HG02884 (cell line): ENCODE measurements around the gene IL36A.

Experiments
- ATAC-seq: cut with Tn5 transposase; IDR thresholded peaks from one replicate; pipeline ENCODE4 v1.9.1; 2021; ENCODE audit warnings: mild to moderate bottlenecking, moderate library complexity; ENCODE audit not compliant: unreplicated experiment

IL36A gene

GRCh38 chr2:113002677-113003076, 2.6 kb upstream of the IL36A start:
- ATAC-seq = no peak

- no peak for ATAC-seq
Observed at GRCh38 chr2:113007250-113007649, 2.0 kb downstream of the IL36A start.

DNA sequence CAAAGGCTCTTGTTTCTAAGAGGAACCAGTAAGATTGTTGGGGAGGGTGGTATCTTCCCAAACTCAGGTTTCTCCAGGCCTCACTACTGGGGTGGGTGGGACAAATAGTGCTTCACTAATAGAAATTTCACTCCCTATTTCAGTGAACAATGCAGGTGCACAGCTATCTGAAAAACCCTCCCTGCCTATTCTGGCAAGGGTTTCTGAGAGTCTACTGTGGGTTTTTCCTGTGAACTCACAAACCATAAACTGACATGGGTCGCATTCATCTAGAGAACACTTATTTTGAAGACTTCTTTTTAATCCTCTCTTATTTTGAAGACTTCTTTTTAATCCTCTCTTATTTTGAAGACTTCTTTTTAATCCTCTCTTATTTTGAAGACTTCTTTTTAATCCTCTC, 4.4 kb downstream of the IL36A start:
- no peak for ATAC-seq

- ATAC-seq = no peak
Observed at GRCh38 chr2:113010088-113010487, 4.8 kb downstream of the IL36A start.

- ATAC-seq = no peak
Observed at GRCh38 chr2:113011108-113011507, 5.8 kb downstream of the IL36A start.

- ATAC-seq = no peak
Observed at GRCh38 chr2:113012436-113013335, 7.4 kb downstream of the IL36A start.

GRCh38 chr2:113013336-113013661, 8.0 kb downstream of the IL36A start:
- no peak for ATAC-seq

- no peak for ATAC-seq
Observed at GRCh38 chr2:113014067-113014466, 8.8 kb downstream of the IL36A start.

GRCh38 chr2:113015042-113015441, 9.8 kb downstream of the IL36A start:
- ATAC-seq = no peak

- no peak for ATAC-seq
Observed at GRCh38 chr2:113015655-113016054, 10.4 kb downstream of the IL36A start.

DNA sequence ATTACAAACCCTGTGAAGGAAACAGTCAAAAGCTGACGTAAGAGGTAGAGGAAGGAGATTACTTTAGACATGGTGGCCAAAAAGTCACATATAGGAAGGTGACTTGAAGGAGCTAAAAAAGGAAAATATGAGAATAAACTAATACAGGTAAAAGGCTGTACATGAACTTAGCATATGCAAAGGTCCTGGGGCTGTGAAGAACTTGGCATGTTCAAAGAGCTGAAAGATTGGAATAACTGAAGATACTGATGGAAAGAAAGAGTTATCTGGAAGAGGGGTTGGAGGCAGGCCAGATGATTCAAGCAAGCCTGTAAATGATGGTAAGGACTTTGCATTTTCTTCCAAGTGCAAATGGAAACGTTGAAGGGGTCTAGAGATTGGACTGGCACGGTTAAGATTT, 13.2 kb downstream of the IL36A start:
- ATAC-seq = no peak

DNA sequence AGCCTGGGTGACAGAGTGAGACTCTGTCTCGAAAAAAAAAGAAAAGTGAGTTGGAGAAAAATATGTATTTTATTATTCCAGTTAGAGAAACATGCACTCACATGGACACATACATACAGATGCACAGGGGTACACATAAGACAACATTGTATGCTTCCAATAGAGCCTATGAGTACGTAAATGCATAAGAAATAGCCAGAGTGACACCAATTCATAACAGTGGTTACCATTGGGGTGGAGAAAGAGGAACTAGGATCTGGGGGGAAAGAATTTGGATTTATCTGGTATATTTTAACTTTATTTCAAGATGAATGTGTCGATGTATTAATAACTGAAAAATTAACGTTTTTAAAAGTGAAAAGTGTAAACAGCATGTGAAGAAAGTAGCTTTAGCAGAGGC, 16.1 kb downstream of the IL36A start:
- no peak for ATAC-seq

GRCh38 chr2:113024764-113025163, 19.5 kb downstream of the IL36A start:
- ATAC-seq = no peak

GRCh38 chr2:113025737-113026136, 20.5 kb downstream of the IL36A start:
- no peak for ATAC-seq

- no peak for ATAC-seq
Observed at GRCh38 chr2:113027691-113028090, 22.4 kb downstream of the IL36A start.

DNA sequence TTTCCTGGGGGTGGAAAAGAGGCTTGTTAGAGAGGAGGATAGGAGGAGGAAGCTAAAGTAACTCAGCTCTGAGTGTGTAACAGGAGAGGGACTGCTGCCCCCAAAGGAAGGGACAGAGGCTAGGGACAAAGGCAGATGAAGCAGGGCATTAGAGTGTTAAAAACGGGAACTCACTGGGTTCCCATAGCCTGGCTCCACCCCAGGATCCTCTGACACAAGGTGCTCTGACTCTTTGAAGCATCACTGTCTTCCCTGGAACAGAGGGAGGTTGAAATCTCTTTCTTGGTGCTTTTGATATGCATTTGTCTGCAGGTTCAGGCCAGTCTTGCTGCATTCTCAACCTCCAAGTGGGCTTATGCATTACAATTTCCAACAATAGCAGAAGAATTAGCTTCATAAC, 22.9 kb downstream of the IL36A start:
- no peak for ATAC-seq

DNA sequence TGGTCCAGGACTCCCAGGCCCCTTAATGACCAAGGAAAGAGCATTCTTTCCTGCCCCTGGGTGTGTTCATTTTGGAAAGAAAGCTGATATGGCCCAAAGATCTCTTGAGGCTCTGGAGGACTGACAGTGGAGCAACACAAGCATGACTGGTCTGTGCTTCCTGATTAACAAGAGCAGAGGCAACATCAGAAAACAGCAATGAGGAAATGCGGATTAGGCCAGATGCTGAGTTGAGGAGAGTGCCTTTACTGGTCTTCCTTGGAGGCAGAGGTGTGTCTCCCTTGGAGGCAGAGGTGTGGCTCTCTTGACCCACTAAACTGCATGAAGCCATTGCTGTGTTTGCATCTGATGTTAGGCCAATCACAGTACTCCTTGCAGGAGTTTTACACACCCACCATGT, 27.5 kb downstream of the IL36A start:
- no peak for ATAC-seq

DNA sequence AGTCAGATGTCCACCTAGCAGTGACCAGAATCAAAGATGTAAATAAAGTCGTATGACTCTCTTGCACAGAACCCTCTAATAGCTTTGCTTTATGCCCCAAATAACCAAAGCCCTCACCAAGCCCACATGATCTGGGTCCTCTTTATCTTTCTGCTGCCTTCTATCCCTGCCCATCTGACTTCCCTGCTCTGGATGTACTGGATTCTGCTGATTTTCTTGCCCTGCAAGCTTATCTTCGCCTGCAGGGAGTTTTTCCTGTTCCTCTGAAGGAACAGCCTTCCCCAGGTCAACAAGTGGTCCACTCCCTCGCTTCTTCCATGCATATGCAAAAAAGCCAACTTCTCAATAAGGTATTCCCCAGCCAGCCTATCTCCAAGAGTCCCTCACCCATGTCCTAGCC, 28.8 kb downstream of the IL36A start:
- ATAC-seq = no peak

- no peak for ATAC-seq
Observed at GRCh38 chr2:113036763-113037162, 31.5 kb downstream of the IL36A start.

GRCh38 chr2:113038291-113038690, 33.0 kb downstream of the IL36A start:
- no peak for ATAC-seq

DNA sequence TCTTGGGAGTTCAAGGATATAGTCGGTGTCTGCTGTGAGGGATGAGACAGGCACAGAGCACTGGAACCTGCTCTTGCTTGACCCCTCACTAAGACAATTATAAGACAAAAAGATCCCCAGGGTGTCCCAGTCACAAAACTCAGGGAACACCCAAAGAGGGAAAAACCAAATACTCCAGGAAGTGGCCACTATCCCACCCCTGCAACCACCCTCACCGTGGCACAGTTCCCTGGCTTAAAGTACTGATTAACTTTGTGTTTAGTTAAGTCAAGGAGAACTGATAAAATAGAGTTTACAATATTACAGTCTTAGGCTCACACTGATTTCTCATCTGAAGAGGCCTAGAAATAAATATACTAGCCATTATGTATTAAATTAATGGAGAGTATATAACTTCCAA, 33.9 kb downstream of the IL36A start:
- ATAC-seq = no peak

DNA sequence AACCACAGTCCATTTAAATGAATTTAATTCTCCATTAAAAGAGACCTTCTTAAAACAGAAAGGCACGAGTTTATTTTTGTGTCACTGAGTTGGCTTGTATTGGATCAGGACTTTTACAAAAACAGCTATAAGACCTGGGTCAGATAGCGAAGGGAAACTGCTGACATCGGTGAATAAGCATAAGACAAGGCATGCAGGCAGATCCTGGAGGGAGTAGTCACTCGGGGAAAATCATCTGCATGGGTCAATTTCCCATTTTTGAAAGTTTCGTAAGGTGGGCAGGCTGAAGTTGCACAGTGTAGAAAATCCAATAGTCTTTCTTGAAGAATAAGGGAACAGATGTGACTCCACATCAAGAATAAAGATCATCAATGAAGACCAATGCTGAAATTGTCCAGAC, 34.5 kb downstream of the IL36A start:
- no peak for ATAC-seq

DNA sequence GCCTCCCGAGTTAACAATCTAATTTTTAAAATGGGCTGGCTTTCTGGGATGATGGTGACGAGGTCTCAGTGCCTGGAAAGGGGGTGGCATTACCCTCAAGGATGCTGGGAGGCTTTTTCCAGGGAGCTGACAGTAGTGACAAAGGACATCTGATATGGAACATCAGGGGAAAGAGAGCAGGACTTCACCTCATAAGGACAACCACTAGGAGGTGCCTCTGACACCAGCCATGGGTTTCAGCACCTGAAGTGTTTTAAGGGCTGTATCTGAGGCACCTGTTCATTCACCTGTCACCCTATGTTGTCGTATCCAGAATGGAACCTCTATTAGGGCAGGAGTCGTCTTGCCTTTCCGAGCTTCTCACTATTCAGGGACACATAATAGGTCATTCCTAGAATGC, 36.6 kb downstream of the IL36A start:
- ATAC-seq = no peak
